Measurements from ENCODE around the gene ASCC1. TPM values are rescaled to one million over a fixed set of nuclear protein-coding genes. Genes with fewer than 3 reads are reported as not detected.

The ASCC1 gene
- total and polyA plus RNA-seq, 2 of the 13 experiments (the other 11 are each of a cell fraction or from before 2014, with no cell fraction given): 21.6 to 30.1 TPM

- TF ChIP-seq ZNF18 (CRISPR knock-in tag; IDR thresholded peaks at IDR 0.05; ENCODE audit: insufficient replicate concordance) (no peak), ZNF710 (CRISPR knock-in tag; IDR thresholded peaks at IDR 0.05; ENCODE audit: borderline replicate concordance) (no peak), RFXANK (CRISPR knock-in tag; IDR thresholded peaks at IDR 0.05) (no peak), ZXDC (CRISPR knock-in tag; IDR thresholded peaks at IDR 0.05) (no peak), ZNF3 (CRISPR knock-in tag; IDR thresholded peaks at IDR 0.05) (no peak), MTF1 (CRISPR knock-in tag; IDR thresholded peaks at IDR 0.05) (no peak), SOX6 (IDR thresholded peaks at IDR 0.05) (no peak), SOX6 (CRISPR knock-in tag; IDR thresholded peaks at IDR 0.05) (no peak; the same call in 1 of the 2 replicates), NFAT5 (CRISPR knock-in tag; IDR thresholded peaks at IDR 0.05) (no peak), RARG (CRISPR knock-in tag; IDR thresholded peaks at IDR 0.05; ENCODE audit: low read depth) (no peak), CERS6 (CRISPR knock-in tag; IDR thresholded peaks at IDR 0.05) (no peak), ZNF784 (CRISPR knock-in tag; IDR thresholded peaks at IDR 0.05; ENCODE audit: borderline replicate concordance) (no peak), KAT8 (CRISPR knock-in tag; IDR thresholded peaks at IDR 0.05) (no peak)
Measured at GRCh38 chr10:72098836-72099599, 117.1 kb downstream of the ASCC1 start (continued).

Data from HepG2 (cell line).